Measurements from ENCODE around the gene USP2. TPM values are rescaled to one million over a fixed set of nuclear protein-coding genes. Genes with fewer than 3 reads are reported as not detected.
A peak's percentile ranks its signal among the peaks of the same experiment; 100 is the strongest.

USP2 gene
- total RNA-seq, 1 experiment from 2014 or later, result 5.7 TPM

- H3K14ac ChIP-seq (ENCODE audit: insufficient read depth, low read length), result no peak overlapping the region; the same call in 1 of the 2 replicates
- no peak overlapping the region for H3K27ac ChIP-seq (ENCODE audit: insufficient read length, low read depth, low read length)
- H3K9me3 Mint-ChIP-seq, result no peaks in the 10 kb centered on the region
- peaks cover 34% of the 10 kb centered on the region for H3K23me2 ChIP-seq (ENCODE audit: insufficient read length, low read depth, low read length, poor library complexity, severe bottlenecking)
- H3K4me1 ChIP-seq (ENCODE audit: insufficient read depth, low read length), result peaks cover 15% of the 10 kb centered on the region; the same call in 1 of the 2 replicates
- no peak overlapping the region for H3K23ac ChIP-seq (ENCODE audit: insufficient read length, low read depth, low read length)
- no peak overlapping the region for H2BK20ac ChIP-seq (ENCODE audit: low read depth, low read length, poor library complexity, severe bottlenecking)
- H2BK5ac ChIP-seq (ENCODE audit: insufficient read length, low read length), result no peak overlapping the region
- no peaks in the 10 kb centered on the region for H3K79me2 ChIP-seq (ENCODE audit: insufficient read depth, low read length)
- no peak overlapping the region for H2BK120ac ChIP-seq (ENCODE audit: low read depth, low read length, poor library complexity, severe bottlenecking)
- no peak overlapping the region for H4K91ac ChIP-seq (ENCODE audit: insufficient read length, low read depth, low read length)
- peak overlapping the region; percentile 77 for H3K4me2 ChIP-seq (ENCODE audit: insufficient read depth, insufficient read length, low read length)
- no peak overlapping the region for H2BK12ac ChIP-seq (ENCODE audit: insufficient read length, low read depth, low read length)
- H3K27me3 ChIP-seq (ENCODE audit: insufficient read depth, low read length), result peaks cover 9% of the 10 kb centered on the region; the same call in 1 of the 2 replicates
- H3K4me3 Mint-ChIP-seq, result peak overlapping the region; percentile 37 to 74; a peak in 4 of 5 replicates
- no peaks in the 10 kb centered on the region for H4K20me1 ChIP-seq (ENCODE audit: control insufficient read depth, insufficient read depth, insufficient read length)
- no CpG with 5 or more reads among the region's 14 CpGs for WGBS (ENCODE audit: extremely low coverage, insufficient read length, low lambda C conversion rate)
- no peak overlapping the region for H4K5ac ChIP-seq (ENCODE audit: insufficient read length, low read depth, low read length)
- no peak overlapping the region for H3K4ac ChIP-seq (ENCODE audit: low read depth, low read length)
- H3K36me3 Mint-ChIP-seq (ENCODE audit: insufficient read depth in 1 of 3, low read depth in 3 of 3), result peaks cover 0 to 8% (median 5%) of the 10 kb centered on the region in 3 experiments; a peak in 2 of 7 replicates
- H3T11ph ChIP-seq (ENCODE audit: low read length), result no peak overlapping the region
- TF ChIP-seq CTCF (conservative IDR thresholded peaks at IDR 0.05), result no peak
- H3K4me1 Mint-ChIP-seq, result peaks cover 44 to 49% of the 10 kb centered on the region in 2 experiments
- H2AK5ac ChIP-seq (ENCODE audit: insufficient read length, low read length), result no peak overlapping the region
- DNase-seq, result no peak
- no peak overlapping the region for H3K9ac ChIP-seq (ENCODE audit: extremely low read depth, insufficient read length, low read length)
- H3K27me3 Mint-ChIP-seq (ENCODE audit: low read depth), result peaks cover 38% of the 10 kb centered on the region
- H2BK15ac ChIP-seq (ENCODE audit: low read depth, low read length), result no peak overlapping the region
- H2AFZ ChIP-seq (ENCODE audit: low read length), result no peak overlapping the region
- no peak overlapping the region for H3K18ac ChIP-seq (ENCODE audit: insufficient read length, low read depth, low read length)
- H3K79me1 ChIP-seq (ENCODE audit: insufficient read depth, low read depth, low read length, poor library complexity, severe bottlenecking), result no peaks in the 10 kb centered on the region
- H3K9me3 ChIP-seq (ENCODE audit: control insufficient read depth, low read depth, low read length), result no peaks in the 10 kb centered on the region
- H3K27ac Mint-ChIP-seq, result no peak overlapping the region
- no peak overlapping the region for H3K56ac ChIP-seq (ENCODE audit: insufficient read length, low read depth, low read length)
- no peak overlapping the region for H4K8ac ChIP-seq (replicated peaks; ENCODE audit: insufficient read length, low read depth, low read length)
Measured at GRCh38 chr11:119317592-119318239, 63.8 kb downstream of the USP2 start.
